Measurements from ENCODE around the gene ISM1.

Gene ISM1

GRCh38 chr20:13267231-13267630 is 46.2 kb downstream of the ISM1 start:
- no peak for DNase-seq (ENCODE audit: low read depth in 2 of 2)
- TF ChIP-seq, protein P1, sequence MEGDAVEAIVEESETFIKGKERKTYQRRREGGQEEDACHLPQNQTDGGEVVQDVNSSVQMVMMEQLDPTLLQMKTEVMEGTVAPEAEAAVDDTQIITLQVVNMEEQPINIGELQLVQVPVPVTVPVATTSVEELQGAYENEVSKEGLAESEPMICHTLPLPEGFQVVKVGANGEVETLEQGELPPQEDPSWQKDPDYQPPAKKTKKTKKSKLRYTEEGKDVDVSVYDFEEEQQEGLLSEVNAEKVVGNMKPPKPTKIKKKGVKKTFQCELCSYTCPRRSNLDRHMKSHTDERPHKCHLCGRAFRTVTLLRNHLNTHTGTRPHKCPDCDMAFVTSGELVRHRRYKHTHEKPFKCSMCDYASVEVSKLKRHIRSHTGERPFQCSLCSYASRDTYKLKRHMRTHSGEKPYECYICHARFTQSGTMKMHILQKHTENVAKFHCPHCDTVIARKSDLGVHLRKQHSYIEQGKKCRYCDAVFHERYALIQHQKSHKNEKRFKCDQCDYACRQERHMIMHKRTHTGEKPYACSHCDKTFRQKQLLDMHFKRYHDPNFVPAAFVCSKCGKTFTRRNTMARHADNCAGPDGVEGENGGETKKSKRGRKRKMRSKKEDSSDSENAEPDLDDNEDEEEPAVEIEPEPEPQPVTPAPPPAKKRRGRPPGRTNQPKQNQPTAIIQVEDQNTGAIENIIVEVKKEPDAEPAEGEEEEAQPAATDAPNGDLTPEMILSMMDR (IDR thresholded peaks at IDR 0.05; ENCODE audit: low read depth, low read length) = no peak
- H3K4me3 ChIP-seq (replicated peaks in 1 of 2; ENCODE audit: low read depth in 2 of 2, low read length in 2 of 2) = no peak overlapping the region

DNA sequence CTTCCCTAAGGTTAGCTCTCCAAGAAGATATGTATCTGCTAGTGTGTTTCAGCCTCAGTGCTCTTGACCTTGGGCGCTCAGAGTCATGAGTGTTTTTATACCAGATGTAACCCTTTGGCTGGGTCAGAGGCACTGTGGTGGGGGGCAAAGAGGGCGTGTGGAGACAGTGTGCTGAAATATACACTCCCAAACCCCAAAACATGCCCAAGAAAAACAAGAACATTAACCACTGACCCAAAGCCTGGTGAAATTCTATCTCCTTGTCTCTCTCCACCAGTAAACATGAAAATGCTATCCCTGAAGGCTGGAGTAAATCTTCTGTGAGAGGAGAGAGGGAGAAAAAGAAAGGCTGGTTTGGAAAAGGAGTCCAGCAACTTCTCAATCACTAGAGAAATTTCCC is 47.9 kb downstream of the ISM1 start:
- TF ChIP-seq, protein P1 (IDR thresholded peaks at IDR 0.05; ENCODE audit: low read depth, low read length) = no peak
- DNase-seq (ENCODE audit: low read depth in 2 of 2) = no peak

GRCh38 chr20:13270211-13270610 is 49.1 kb downstream of the ISM1 start:
- TF ChIP-seq, protein P1 (IDR thresholded peaks at IDR 0.05; ENCODE audit: low read depth, low read length) = no peak
- H3K4me3 ChIP-seq (replicated peaks in 1 of 2; ENCODE audit: low read depth in 2 of 2, low read length in 2 of 2) = no peak overlapping the region
- no peak for DNase-seq (ENCODE audit: low read depth in 2 of 2)

More for the DNA sequence above, 47.9 kb downstream of the ISM1 start:
- no peak overlapping the region for H3K4me3 ChIP-seq (replicated peaks in 1 of 2; ENCODE audit: low read depth in 2 of 2, low read length in 2 of 2)

DNA sequence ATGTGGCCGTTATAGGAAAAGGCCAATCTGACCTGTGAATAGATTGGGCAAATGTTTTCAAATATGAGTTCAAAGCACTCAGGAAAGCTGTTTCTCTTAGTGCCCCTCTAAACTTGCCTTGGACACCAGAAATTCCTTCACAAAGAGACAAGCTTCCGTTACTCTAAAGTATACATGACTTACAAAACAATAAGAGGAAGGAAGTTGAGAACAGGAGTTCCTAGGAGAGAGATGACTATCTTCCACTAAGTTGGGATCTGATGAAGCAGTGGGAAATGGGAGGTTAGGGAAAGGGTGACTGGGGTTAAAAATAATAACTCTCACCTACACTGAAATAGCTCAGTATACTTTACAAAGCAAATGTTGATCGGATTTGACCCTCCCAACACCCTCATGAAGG is 50.0 kb downstream of the ISM1 start:
- no peak for DNase-seq (ENCODE audit: low read depth in 2 of 2)
- TF ChIP-seq, protein P1 (IDR thresholded peaks at IDR 0.05; ENCODE audit: low read depth, low read length) = no peak

GRCh38 chr20:13271977-13272975 is 51.2 kb downstream of the ISM1 start:
- no peak for DNase-seq (ENCODE audit: low read depth in 2 of 2)
- no peak overlapping the region for H3K4me3 ChIP-seq (replicated peaks in 1 of 2; ENCODE audit: low read depth in 2 of 2, low read length in 2 of 2)
- TF ChIP-seq, protein P1 (IDR thresholded peaks at IDR 0.05; ENCODE audit: low read depth, low read length) = no peak

More for the DNA sequence above, 50.0 kb downstream of the ISM1 start:
- H3K4me3 ChIP-seq (replicated peaks in 1 of 2; ENCODE audit: low read depth in 2 of 2, low read length in 2 of 2) = no peak overlapping the region

GRCh38 chr20:13274275-13274861 is 53.3 kb downstream of the ISM1 start:
- H3K4me3 ChIP-seq (replicated peaks in 1 of 2; ENCODE audit: low read depth in 2 of 2, low read length in 2 of 2) = no peak overlapping the region
- TF ChIP-seq, protein P1 (IDR thresholded peaks at IDR 0.05; ENCODE audit: low read depth, low read length) = no peak
- no peak for DNase-seq (ENCODE audit: low read depth in 2 of 2)
